ENCODE results near the gene LPCAT1. TPM values are rescaled to one million over a fixed set of nuclear protein-coding genes. Genes with fewer than 3 reads are reported as not detected.

LPCAT1 gene
- total RNA-seq, 1 donor from 2014 or later, result 11.0 TPM

GRCh38 chr5:1412621-1413020 is 111.1 kb downstream of the LPCAT1 start:
- intact Hi-C loops (cut with micrococcal nuclease), result no loop called here
- Histone ChIP-seq H3K9me3 (replicated peaks) (no peaks in the 10 kb centered on the region), H3K27ac (replicated peaks) (no peak overlapping the region), H3K4me3 (no peak overlapping the region), H3K4me1 (no peaks in the 10 kb centered on the region), H3K36me3 (no peaks in the 10 kb centered on the region), H3K27me3 (ENCODE audit: low read depth) (peaks cover 80% of the 10 kb centered on the region)
- no peak for TF ChIP-seq CTCF (IDR thresholded peaks at IDR 0.05; ENCODE audit: borderline replicate concordance)
- DNase-seq, result peak; percentile 4

- no peak overlapping the region for H3K4me3 ChIP-seq
- DNase-seq, result peak; percentile 5
- H3K4me1 ChIP-seq, result no peaks in the 10 kb centered on the region
- H3K27ac ChIP-seq (replicated peaks), result no peak overlapping the region
- no peak for TF ChIP-seq CTCF (IDR thresholded peaks at IDR 0.05; ENCODE audit: borderline replicate concordance)
- H3K9me3 ChIP-seq (replicated peaks), result no peaks in the 10 kb centered on the region
- H3K36me3 ChIP-seq, result no peaks in the 10 kb centered on the region
- intact Hi-C loops (cut with micrococcal nuclease), result no loop called here
- H3K27me3 ChIP-seq (ENCODE audit: low read depth), result peaks cover 80% of the 10 kb centered on the region
Measured at GRCh38 chr5:1412163-1412562, 111.6 kb downstream of the LPCAT1 start.

Small RNA genes lying within 50 kb of the gene (microRNA-seq; reads per million reads assigned to microRNA genes)
- gene MIR6075, result not detected

Other genes with a start within 250 kb of the LPCAT1 start
- not detected for gene TERT, start 228.9 kb downstream of the LPCAT1 start, total RNA-seq
- 34.2 TPM for gene CLPTM1L, start 178.9 kb downstream of the LPCAT1 start, total RNA-seq
- not detected for gene SLC6A3, start 78.5 kb downstream of the LPCAT1 start, total RNA-seq